ENCODE results near the gene GLIS2.
A peak's percentile ranks its signal among the peaks of the same experiment; 100 is the strongest.

GLIS2 gene

GRCh38 chr16:4315186-4316107, at the start of gene GLIS2:
Gene GLIS2 (plus strand): TSS chr16:4316067. CDS start chr16:4332281, 16,214 bp downstream.
- peak; percentile 64 for DNase-seq (ENCODE audit: low read depth)
- H3K4me3 ChIP-seq (ENCODE audit: low read depth, low read length): peak within 1 kb of the TSS; percentile 78

- no peak for DNase-seq (ENCODE audit: low read depth)
- H3K4me3 ChIP-seq (ENCODE audit: low read depth, low read length): no peak overlapping the region
Observed at GRCh38 chr16:4266372-4266771, 49.5 kb upstream of the GLIS2 start.

GRCh38 chr16:4270091-4270490, 45.8 kb upstream of the GLIS2 start:
- no peak overlapping the region for H3K4me3 ChIP-seq (ENCODE audit: low read depth, low read length)
- no peak for DNase-seq (ENCODE audit: low read depth)

- H3K4me3 ChIP-seq (ENCODE audit: low read depth, low read length): peak overlapping the region; percentile 82
- no peak for DNase-seq (ENCODE audit: low read depth)
Observed at GRCh38 chr16:4270595-4270994, 45.3 kb upstream of the GLIS2 start.

GRCh38 chr16:4271176-4272113, 44.4 kb upstream of the GLIS2 start:
- peak; percentile 80 for DNase-seq (ENCODE audit: low read depth)

GRCh38 chr16:4272114-4272956, 43.5 kb upstream of the GLIS2 start:
- H3K4me3 ChIP-seq (ENCODE audit: low read depth, low read length): peak overlapping the region; percentile 82
- DNase-seq (ENCODE audit: low read depth): no peak

More at GRCh38 chr16:4271176-4272113, 44.4 kb upstream of the GLIS2 start:
- H3K4me3 ChIP-seq (ENCODE audit: low read depth, low read length): peak overlapping the region; percentile 82

GRCh38 chr16:4273858-4274311, 42.0 kb upstream of the GLIS2 start:
- DNase-seq (ENCODE audit: low read depth): no peak
- H3K4me3 ChIP-seq (ENCODE audit: low read depth, low read length): peak overlapping the region; percentile 82

GRCh38 chr16:4275861-4276260, 40.0 kb upstream of the GLIS2 start:
- no peak overlapping the region for H3K4me3 ChIP-seq (ENCODE audit: low read depth, low read length)
- no peak for DNase-seq (ENCODE audit: low read depth)

GRCh38 chr16:4277987-4278513, 37.8 kb upstream of the GLIS2 start:
- no peak overlapping the region for H3K4me3 ChIP-seq (ENCODE audit: low read depth, low read length)
- DNase-seq (ENCODE audit: low read depth): no peak

- DNase-seq (ENCODE audit: low read depth): no peak
- no peak overlapping the region for H3K4me3 ChIP-seq (ENCODE audit: low read depth, low read length)
Observed at GRCh38 chr16:4280625-4281024, 35.2 kb upstream of the GLIS2 start.

GRCh38 chr16:4283441-4283840, 32.4 kb upstream of the GLIS2 start:
- H3K4me3 ChIP-seq (ENCODE audit: low read depth, low read length): no peak overlapping the region
- DNase-seq (ENCODE audit: low read depth): no peak

GRCh38 chr16:4283939-4284338, 31.9 kb upstream of the GLIS2 start:
- DNase-seq (ENCODE audit: low read depth): no peak
- no peak overlapping the region for H3K4me3 ChIP-seq (ENCODE audit: low read depth, low read length)

GRCh38 chr16:4285167-4285566, 30.7 kb upstream of the GLIS2 start:
- no peak for DNase-seq (ENCODE audit: low read depth)
- no peak overlapping the region for H3K4me3 ChIP-seq (ENCODE audit: low read depth, low read length)

- DNase-seq (ENCODE audit: low read depth): no peak
- H3K4me3 ChIP-seq (ENCODE audit: low read depth, low read length): no peak overlapping the region
Observed at GRCh38 chr16:4288148-4288921, 27.5 kb upstream of the GLIS2 start.

- no peak for DNase-seq (ENCODE audit: low read depth)
Observed at GRCh38 chr16:4290236-4290830, 25.5 kb upstream of the GLIS2 start.

GRCh38 chr16:4291699-4292098, 24.2 kb upstream of the GLIS2 start:
- no peak for DNase-seq (ENCODE audit: low read depth)
- H3K4me3 ChIP-seq (ENCODE audit: low read depth, low read length): no peak overlapping the region

More at GRCh38 chr16:4290236-4290830, 25.5 kb upstream of the GLIS2 start:
- H3K4me3 ChIP-seq (ENCODE audit: low read depth, low read length): no peak overlapping the region

- no peak overlapping the region for H3K4me3 ChIP-seq (ENCODE audit: low read depth, low read length)
- no peak for DNase-seq (ENCODE audit: low read depth)
Observed at GRCh38 chr16:4293181-4293716, 22.6 kb upstream of the GLIS2 start.

Measured in skeletal muscle cell (primary cell).